H1 (cell line): ENCODE results near the gene FKBP6. TPM values are rescaled to one million over a fixed set of nuclear protein-coding genes. Genes with fewer than 3 reads are reported as not detected.

Source experiments
- CTCF ChIA-PET: fragments of 300-600 bp; sonication (Branson Sonifier 250); formaldehyde crosslinking; loops from one replicate; lab custom pipeline; 2021; ENCODE audit not compliant: partially characterized antibody; lab: Charles Lee
- POLR2A ChIA-PET: fragments of 300-600 bp; sonication (Branson Sonifier 250); formaldehyde crosslinking; loops from one replicate; lab custom pipeline; 2021; ENCODE audit warnings: inconsistent platforms; ENCODE audit not compliant: partially characterized antibody; lab: Charles Lee
- DNase-seq, 2 experiments: peaks; one replicate each; pipeline versions ENCODE4 v3.0.0 to v3.0.0-alpha.2; 2010 to 2022; ENCODE audit warnings: low spot score in 2 of 2, low read depth in 1 of 2, mixed read lengths in 1 of 2
- FAIRE-seq: peaks from 2 replicates; lab custom pipeline; 2011; peaks lifted over from hg19 to GRCh38; lab: Jason Lieb, UNC
- H2AFZ ChIP-seq: 2 replicates; pipeline ENCODE4 v1.8.1; 2012; ENCODE audit warnings: low read length, inconsistent platforms
- H2AK5ac ChIP-seq: 2 replicates; pipeline ENCODE4 v1.6.1; 2013; ENCODE audit warnings: low read depth, low read length
- H2BK120ac ChIP-seq: replicated peaks from 2 replicates; pipeline ENCODE3; 2013; ENCODE audit warnings: low read depth, low read length, inconsistent platforms
- H2BK12ac ChIP-seq: 2 replicates; pipeline ENCODE4 v1.6.1; 2013; ENCODE audit warnings: low read depth, low read length
- H2BK15ac ChIP-seq: 2 replicates; pipeline ENCODE4 v1.6.1; 2013; ENCODE audit warnings: low read length
- H2BK20ac ChIP-seq: 2 replicates; pipeline ENCODE4 v1.6.1; 2013; ENCODE audit warnings: low read length
- H2BK5ac ChIP-seq: 2 replicates; pipeline ENCODE4 v1.6.1; 2013; ENCODE audit warnings: low read depth, low read length
- H3K14ac ChIP-seq: 2 replicates; pipeline ENCODE4 v1.6.1; 2013; ENCODE audit warnings: inconsistent platforms; ENCODE audit not compliant: insufficient read length
- H3K18ac ChIP-seq: 2 replicates; pipeline ENCODE4 v1.6.1; 2013; ENCODE audit warnings: low read length; ENCODE audit errors: extremely low read depth
- H3K23ac ChIP-seq: 2 replicates; pipeline ENCODE4 v1.6.1; 2013; ENCODE audit warnings: inconsistent platforms; ENCODE audit not compliant: insufficient read length
- H3K23me2 ChIP-seq: 2 replicates; pipeline ENCODE4 v1.6.1; 2013; ENCODE audit warnings: low read depth, low read length
- H3K27ac ChIP-seq: 2 replicates; pipeline ENCODE4 v1.6.1; 2011; ENCODE audit warnings: low read depth, low read length, inconsistent platforms
- H3K27me3 ChIP-seq, 4 experiments: replicated peaks in 1 of 4; 1 replicate in 1 of 4; 2 replicates in 3 of 4; pipeline versions ENCODE4 v1.6.1 to v1.8.1; 2011 to 2013; ENCODE audit warnings: low read length in 3 of 4, mild to moderate bottlenecking in 3 of 4, inconsistent platforms in 2 of 4, mixed read lengths in 2 of 4, moderate library complexity in 1 of 4; ENCODE audit not compliant: control insufficient read depth in 3 of 4, insufficient read depth in 3 of 4; ENCODE audit errors: extremely low read depth in 1 of 4
- H3K36me3 ChIP-seq, 4 experiments: 2 replicates each; pipeline versions ENCODE4 v1.6.1 to v1.8.1; 2011 to 2013; ENCODE audit warnings: mild to moderate bottlenecking in 4 of 4, low read length in 3 of 4, moderate library complexity in 2 of 4, control low read depth in 1 of 4, inconsistent platforms in 1 of 4; ENCODE audit not compliant: insufficient read depth in 4 of 4, control insufficient read depth in 2 of 4
- H3K4ac ChIP-seq: replicated peaks from 2 replicates; pipeline ENCODE3; 2013; ENCODE audit warnings: low read length, low read depth, mixed read lengths, inconsistent platforms; ENCODE audit not compliant: insufficient read length
- H3K4me1 ChIP-seq, 4 experiments: replicated peaks in 1 of 4; 1 replicate in 1 of 4; 2 replicates in 3 of 4; pipeline versions ENCODE4 v1.6.1 to v1.8.1; 2011 to 2013; ENCODE audit warnings: low read length in 3 of 4, inconsistent platforms in 2 of 4, mixed read lengths in 1 of 4; ENCODE audit not compliant: insufficient read depth in 4 of 4, control insufficient read depth in 3 of 4
- H3K4me2 ChIP-seq, 2 experiments: 2 replicates each; pipeline versions ENCODE4 v1.6.1 to v1.8.1; 2011 to 2013; ENCODE audit warnings: low read depth in 2 of 2, low read length in 2 of 2, control low read depth in 1 of 2, inconsistent platforms in 1 of 2, mild to moderate bottlenecking in 1 of 2; ENCODE audit not compliant: insufficient read depth in 1 of 2
- H3K4me3 ChIP-seq, 4 experiments: fragments of 200-600, 300-600 bp in 1 of 4; sonication (generic), shearing (Covaris generic), sonication (Bioruptor Twin) in 1 of 4; 2 replicates each; pipeline versions ENCODE4 v1.5.1 to v1.8.1; 2011 to 2016; ENCODE audit warnings: low read length in 4 of 4, low read depth in 3 of 4, control low read depth in 2 of 4, inconsistent platforms in 2 of 4, mild to moderate bottlenecking in 2 of 4, mixed read lengths in 1 of 4, moderate library complexity in 1 of 4; ENCODE audit not compliant: insufficient read depth in 2 of 4; ENCODE audit errors: extremely low read depth in 1 of 4
- H3K56ac ChIP-seq: replicated peaks from 2 replicates; pipeline ENCODE3; 2013; ENCODE audit warnings: low read depth, mild to moderate bottlenecking, mixed read lengths, low read length, inconsistent platforms; ENCODE audit not compliant: insufficient read length
- H3K79me1 ChIP-seq: 2 replicates; pipeline ENCODE4 v1.6.1; 2013; ENCODE audit warnings: low read depth, low read length, control low read depth
- H3K79me2 ChIP-seq, 2 experiments: 2 replicates each; pipeline versions ENCODE4 v1.6.1 to v1.8.1; 2012 to 2013; ENCODE audit warnings: low read length in 2 of 2, mild to moderate bottlenecking in 2 of 2, inconsistent platforms in 1 of 2; ENCODE audit not compliant: insufficient read depth in 2 of 2, control insufficient read depth in 1 of 2
- H3K9ac ChIP-seq, 4 experiments: replicated peaks in 1 of 4; 1 replicate in 1 of 4; 2 replicates in 3 of 4; pipeline versions ENCODE4 v1.6.1 to v1.8.1; 2011 to 2013; ENCODE audit warnings: low read depth in 3 of 4, low read length in 3 of 4, control low read depth in 2 of 4, mild to moderate bottlenecking in 2 of 4, moderate library complexity in 2 of 4, inconsistent platforms in 1 of 4; ENCODE audit errors: extremely low read depth in 1 of 4
- H3K9me3 ChIP-seq, 2 experiments: 2 replicates each; pipeline versions ENCODE4 v1.6.1 to v1.8.1; 2012 to 2013; ENCODE audit warnings: mild to moderate bottlenecking in 2 of 2, moderate library complexity in 2 of 2, control low read depth in 1 of 2, inconsistent platforms in 1 of 2, low read depth in 1 of 2, low read length in 1 of 2, mixed read lengths in 1 of 2; ENCODE audit not compliant: insufficient read depth in 2 of 2
- H4K20me1 ChIP-seq, 2 experiments: replicated peaks in 1 of 2; 2 replicates each; pipeline versions ENCODE3 to v1.8.1; 2011 to 2013; ENCODE audit warnings: inconsistent platforms in 2 of 2, low read length in 2 of 2, mild to moderate bottlenecking in 1 of 2; ENCODE audit not compliant: insufficient read depth in 2 of 2, control insufficient read depth in 1 of 2
- H4K5ac ChIP-seq: 2 replicates; pipeline ENCODE4 v1.6.1; 2013; ENCODE audit warnings: low read length, low read depth, mixed read lengths, inconsistent platforms; ENCODE audit not compliant: insufficient read length
- H4K8ac ChIP-seq: 2 replicates; pipeline ENCODE4 v1.8.0; 2013; ENCODE audit warnings: mild to moderate bottlenecking, moderate library complexity, low read length, inconsistent platforms; ENCODE audit not compliant: insufficient read depth; ENCODE audit errors: extremely low read depth
- H4K91ac ChIP-seq: replicated peaks from 2 replicates; pipeline ENCODE3; 2013; ENCODE audit warnings: low read length, mixed read lengths, inconsistent platforms; ENCODE audit not compliant: insufficient read length
- CREB1 ChIP-seq: IDR thresholded peaks from 2 replicates; pipeline ENCODE4 v1.6.1; 2012; ENCODE audit warnings: inconsistent platforms
- FOSL1 ChIP-seq: IDR thresholded peaks from 2 replicates; pipeline ENCODE4 v1.6.1; 2011; ENCODE audit warnings: mild to moderate bottlenecking, low read depth, low read length, moderate library complexity; ENCODE audit not compliant: insufficient read depth
- GTF2F1 ChIP-seq: IDR thresholded peaks from 2 replicates; pipeline ENCODE4 v1.6.1; 2012; ENCODE audit warnings: low read depth, low read length, improper control_type of control experiment, borderline replicate concordance
- POLR2A ChIP-seq, 2 experiments: IDR thresholded peaks; 1 replicate in 1 of 2; 2 replicates in 1 of 2; pipeline ENCODE4 v1.6.1; 2011; ENCODE audit warnings: low read depth in 2 of 2, low read length in 2 of 2, mild to moderate bottlenecking in 2 of 2; ENCODE audit errors: control extremely low read depth in 1 of 2
- RAD21 ChIP-seq, 2 experiments: IDR thresholded peaks in 1 of 2; conservative IDR thresholded peaks in 1 of 2; 2 replicates each; pipeline ENCODE4 v1.6.1; 2011; ENCODE audit warnings: low read depth in 2 of 2, low read length in 2 of 2, improper control_type of control experiment in 1 of 2, inconsistent platforms in 1 of 2, mild to moderate bottlenecking in 1 of 2, moderate library complexity in 1 of 2
- SIN3A ChIP-seq, 2 experiments: IDR thresholded peaks in 1 of 2; conservative IDR thresholded peaks in 1 of 2; 2 replicates each; pipeline ENCODE4 v1.6.1; 2011 to 2012; ENCODE audit warnings: low read length in 2 of 2, improper control_type of control experiment in 1 of 2, low read depth in 1 of 2, mild to moderate bottlenecking in 1 of 2
- SIRT6 ChIP-seq: IDR thresholded peaks from one replicate; pipeline ENCODE4 v1.7.1; 2012; ENCODE audit warnings: low read length, inconsistent platforms
- SP1 ChIP-seq: IDR thresholded peaks from 2 replicates; pipeline ENCODE4 v1.6.1; 2011; ENCODE audit warnings: low read depth, low read length
- SP4 ChIP-seq: IDR thresholded peaks from 2 replicates; pipeline ENCODE4 v1.6.1; 2012; ENCODE audit warnings: low read length, inconsistent platforms
- SUZ12 ChIP-seq: fragments of 200-600 bp; sonication (generic); IDR thresholded peaks from 2 replicates; pipeline ENCODE4 v1.6.1; 2012; ENCODE audit warnings: mild to moderate bottlenecking, inconsistent platforms, low read length, moderate library complexity, mixed read lengths
- TAF1 ChIP-seq: IDR thresholded peaks from 2 replicates; pipeline ENCODE4 v1.6.1; 2011; ENCODE audit warnings: mild to moderate bottlenecking, low read depth, low read length
- TBP ChIP-seq: IDR thresholded peaks from 2 replicates; pipeline ENCODE4 v1.6.1; 2011; ENCODE audit warnings: low read depth, low read length, improper control_type of control experiment
- TEAD4 ChIP-seq: IDR thresholded peaks from 2 replicates; pipeline ENCODE4 v1.6.1; 2012; ENCODE audit warnings: low read depth, low read length, inconsistent platforms, mixed read lengths
- WGBS, 2 experiments: shearing (Covaris generic) in 1 of 2; methylation state at CpG; one replicate each; pipeline versions ENCODE4 v1.1.6 to v1.1.7; 2013 to 2015; ENCODE audit warnings: low lambda C conversion rate in 2 of 2, mixed read lengths in 2 of 2, inconsistent platforms in 1 of 2, low coverage in 1 of 2, missing lambda C conversion rate in 1 of 2; ENCODE audit not compliant: insufficient replicate concordance in 2 of 2, insufficient coverage in 1 of 2, insufficient read length in 1 of 2; ENCODE audit errors: extremely low coverage in 1 of 2, missing lambda C conversion rate in 1 of 2; 5-methylcytosine and 5-hydroxymethylcytosine counted together
- polyA plus RNA-seq, 7 experiments: library from polyadenylated mRNA; depleted of rRNA in 3 of 7; stranded (reverse) in 5 of 7; unstranded in 2 of 7; fragments of >200 nt in 5 of 7; fragments of 200-250 nt in 2 of 7; gene quantifications; 1 replicate in 5 of 7; 2 replicates in 1 of 7; 4 replicates in 1 of 7; pipeline versions ENCODE4 v1.2.1 to v1.2.3, GENCODE V29; 2011 to 2013; ENCODE audit warnings: missing spikeins in 2 of 7, mixed read lengths in 2 of 7
- total RNA-seq: library from RNA; stranded (reverse); fragmentation: NEBNext Ultra II Directional; extraction: Animal tissue kit (Norgen Biotek cat#: 25700); gene quantifications from 2 replicates; pipeline ENCODE4 v1.2.1, GENCODE V29; 2021

FKBP6 gene
- total and polyA plus RNA-seq, 2 of the 8 experiments (the other 6 are each of a cell fraction or from before 2014, with no cell fraction given): 0.14 to 0.19 TPM

- DNase-seq (no peak), FAIRE-seq (no peak)
- H2AFZ ChIP-seq: no peak overlapping the region
- H3K4ac ChIP-seq: no peak overlapping the region
- no peaks in the 10 kb centered on the region for H3K27me3 ChIP-seq
- no peak overlapping the region for H4K91ac ChIP-seq
- H2BK120ac ChIP-seq: no peak overlapping the region
- H2BK12ac ChIP-seq: no peak overlapping the region
- ChIA-PET POLR2A (no interaction called here), CTCF (interaction anchor here (1.2 kb wide), 1 partner anchor 14 kb away, joined by 5 read pairs; no protein-coding TSS in a partner anchor)
- no peak overlapping the region for H3K18ac ChIP-seq
- H2AK5ac ChIP-seq: no peak overlapping the region
- no peaks in the 10 kb centered on the region for H3K36me3 ChIP-seq
- no peak overlapping the region for H2BK15ac ChIP-seq
- no peaks in the 10 kb centered on the region for H4K20me1 ChIP-seq
- no peak overlapping the region for H3K4me3 ChIP-seq
- H4K5ac ChIP-seq: no peak overlapping the region
- no peak overlapping the region for H3K23ac ChIP-seq
- H3K23me2 ChIP-seq: no peaks in the 10 kb centered on the region
- no peak overlapping the region for H4K8ac ChIP-seq
- TF ChIP-seq FOSL1 (no peak), POLR2A (IDR thresholded peaks at IDR 0.05; ENCODE audit: control extremely low read depth in 1 of 2, low read depth in 2 of 2, low read length in 2 of 2) (no peak), TBP (no peak), SUZ12 (no peak), SIRT6 (no peak), SP4 (no peak), CREB1 (no peak), TEAD4 (no peak), TAF1 (no peak), RAD21 (IDR thresholded peaks at IDR 0.05 in 1 of 2, conservative IDR thresholded peaks at IDR 0.05 in 1 of 2; ENCODE audit: low read depth in 2 of 2, low read length in 2 of 2) (no peak), SP1 (no peak), SIN3A (conservative IDR thresholded peaks at IDR 0.05 in 1 of 2, IDR thresholded peaks at IDR 0.05 in 1 of 2; ENCODE audit: low read depth in 1 of 2, low read length in 2 of 2) (no peak), GTF2F1 (no peak)
- no peak overlapping the region for H3K14ac ChIP-seq
- no peak overlapping the region for H2BK5ac ChIP-seq
- peaks cover 0 to 11% (median 0%) of the 10 kb centered on the region in 4 experiments; a peak in 2 of 7 replicates for H3K4me1 ChIP-seq
- no peak overlapping the region for H3K9ac ChIP-seq
- no peak overlapping the region for H2BK20ac ChIP-seq
- H3K79me2 ChIP-seq: no peaks in the 10 kb centered on the region
- H3K27ac ChIP-seq: no peak overlapping the region
- H3K79me1 ChIP-seq: no peaks in the 10 kb centered on the region
- no peak overlapping the region for H3K4me2 ChIP-seq
- no peaks in the 10 kb centered on the region for H3K9me3 ChIP-seq
- no peak overlapping the region for H3K56ac ChIP-seq
- 86% methylated on average over 5 of the region's 5 CpGs; no CpG with 5 or more reads in 1 of the 2 experiments for WGBS, 2 experiments
Observed at GRCh38 chr7:73356159-73356558, 28.2 kb downstream of the FKBP6 start.
